ENCODE results near the gene MYT1. TPM values are rescaled to one million over a fixed set of nuclear protein-coding genes. Genes with fewer than 3 reads are reported as not detected.
"Not testable (repeated sequence)": the region's sequence is repeated elsewhere in the genome, so short reads cannot be mapped to it uniquely, and the experiment has no call there.

The MYT1 gene
- total RNA-seq, 1 experiment from 2014 or later: 2.0 TPM

GRCh38 chr20:64232794-64233193 lies 68.5 kb downstream of the MYT1 start (continued):
- TF ChIP-seq ZMAT4 (CRISPR knock-in tag; IDR thresholded peaks at IDR 0.05) (no peak), NR3C1 (CRISPR knock-in tag; conservative IDR thresholded peaks at IDR 0.05; ENCODE audit: low read depth) (no peak), ZNF396 (CRISPR knock-in tag; IDR thresholded peaks at IDR 0.05; ENCODE audit: borderline replicate concordance) (no peak), ATF2 (CRISPR knock-in tag; IDR thresholded peaks at IDR 0.05; ENCODE audit: borderline replicate concordance, low read depth) (no peak), ATF1 (CRISPR knock-in tag; IDR thresholded peaks at IDR 0.05) (no peak)

GRCh38 chr20:64233725-64234124 lies 69.5 kb downstream of the MYT1 start:
- ChIA-PET POLR2A (no interaction called here), CTCF (no interaction called here)
- Mint-ChIP-seq H3K36me3 (0 out of 2 replicates have a peak, but pooled peaks cover 4% of the 10 kb centered on the region), H3K4me3 (no peak overlapping the region), H3K27me3 (ENCODE audit: low read depth) (peaks cover 3% of the 10 kb centered on the region; the same call in 1 of the 2 replicates), H3K9me3 (peaks cover 9% of the 10 kb centered on the region), H3K4me1 (peaks cover 5% of the 10 kb centered on the region; the same call in 1 of the 2 replicates), H3K27ac (no peak overlapping the region)
- DNase-seq (ENCODE audit: low spot score) (no peak), ATAC-seq (no peak)
- TF ChIP-seq ZNF423 (CRISPR knock-in tag; IDR thresholded peaks at IDR 0.05) (no peak), E2F4 (CRISPR knock-in tag; IDR thresholded peaks at IDR 0.05; ENCODE audit: borderline replicate concordance, low read depth) (no peak), PRDM15 (CRISPR knock-in tag; IDR thresholded peaks at IDR 0.05) (no peak), MXD4 (CRISPR knock-in tag; IDR thresholded peaks at IDR 0.05; ENCODE audit: borderline replicate concordance) (no peak)

GRCh38 chr20:64234291-64234791 lies 70.1 kb downstream of the MYT1 start:
- no peak for TF ChIP-seq RORB (CRISPR knock-in tag; IDR thresholded peaks at IDR 0.05)
- TF ChIP-seq ZNF416 (CRISPR knock-in tag; IDR thresholded peaks at IDR 0.05): no peak
- TF ChIP-seq CBFB (CRISPR knock-in tag; IDR thresholded peaks at IDR 0.05; ENCODE audit: low read depth): no peak
- no peak for TF ChIP-seq ZSCAN18 (CRISPR knock-in tag; IDR thresholded peaks at IDR 0.05)
- TF ChIP-seq MAX (CRISPR knock-in tag; IDR thresholded peaks at IDR 0.05): no peak
- TF ChIP-seq NFE2L1 (CRISPR knock-in tag; IDR thresholded peaks at IDR 0.05): no peak
- H3K36me3 Mint-ChIP-seq: 0 out of 2 replicates have a peak, but pooled peaks cover 4% of the 10 kb centered on the region
- no peak for ATAC-seq
- ChIA-PET POLR2A (no interaction called here), CTCF (no interaction called here)
- H3K27me3 Mint-ChIP-seq (ENCODE audit: low read depth): peaks cover 3% of the 10 kb centered on the region; the same call in 1 of the 2 replicates
- peaks cover 4% of the 10 kb centered on the region; the same call in 1 of the 2 replicates for H3K4me1 Mint-ChIP-seq
- H3K4me3 Mint-ChIP-seq: no peak overlapping the region
- H3K27ac Mint-ChIP-seq: no peak overlapping the region
- peaks cover 9% of the 10 kb centered on the region for H3K9me3 Mint-ChIP-seq
- DNase-seq (ENCODE audit: low spot score): no peak

GRCh38 chr20:64234921-64235565 lies 70.8 kb downstream of the MYT1 start:
- H3K9me3 Mint-ChIP-seq; POLR2A ChIA-PET; ATAC-seq; DNase-seq (ENCODE audit: low spot score); CTCF ChIA-PET; H3K36me3 Mint-ChIP-seq; H3K27me3 Mint-ChIP-seq (ENCODE audit: low read depth); H3K4me3 Mint-ChIP-seq; H3K27ac Mint-ChIP-seq; H3K4me1 Mint-ChIP-seq: not testable (repeated sequence)
